Left ventricle myocardium inferior (tissue), 1 donor: ENCODE results near the gene CPNE5. TPM values are rescaled to one million over a fixed set of nuclear protein-coding genes. Genes with fewer than 3 reads are reported as not detected.

Source experiments
- DNase-seq: peaks from one replicate; pipeline ENCODE4 v3.0.0-alpha.2; 2020
- H3K27ac ChIP-seq: fragments of 200-600 bp; replicated peaks from 2 replicates; pipeline ENCODE4 v1.8.0; 2021
- H3K27me3 ChIP-seq: fragments of 200-600 bp; 2 replicates; pipeline ENCODE4 v1.8.0; 2021; ENCODE audit warnings: low read depth
- H3K36me3 ChIP-seq: fragments of 200-600 bp; 2 replicates; pipeline ENCODE4 v1.8.0; 2021
- H3K4me1 ChIP-seq: fragments of 200-600 bp; 2 replicates; pipeline ENCODE4 v1.8.0; 2021
- H3K4me3 ChIP-seq: fragments of 200-600 bp; 2 replicates; pipeline ENCODE4 v1.8.0; 2021; ENCODE audit warnings: mild to moderate bottlenecking, moderate library complexity
- H3K9me3 ChIP-seq: fragments of 200-600 bp; replicated peaks from 2 replicates; pipeline ENCODE4 v1.8.0; 2021
- intact Hi-C: fragments of 100-400 bp; cut with micrococcal nuclease; formaldehyde crosslinking; loops from one replicate; pipeline ENCODE4 v1.11.0; 2022
- total RNA-seq: library from RNA; stranded (reverse); fragmentation: NEBNext Ultra II Directional; extraction: Animal tissue kit (Norgen Biotek cat#: 25700); gene quantifications from one replicate; pipeline ENCODE4 v1.2.1, GENCODE V29; 2021
- TF ChIP-seq, protein P1 (sequence below): fragments of 200-600 bp; IDR thresholded peaks from 2 replicates; pipeline ENCODE4 v1.8.0; 2021; ENCODE audit warnings: antibody characterized with exemption, mild to moderate bottlenecking, borderline replicate concordance
- donor health status: DM: no; HTN: yes; CAD: no; lungs with severe emphysema.

The CPNE5 gene
- total RNA-seq, 1 donor from 2014 or later = 26.5 TPM

DNA sequence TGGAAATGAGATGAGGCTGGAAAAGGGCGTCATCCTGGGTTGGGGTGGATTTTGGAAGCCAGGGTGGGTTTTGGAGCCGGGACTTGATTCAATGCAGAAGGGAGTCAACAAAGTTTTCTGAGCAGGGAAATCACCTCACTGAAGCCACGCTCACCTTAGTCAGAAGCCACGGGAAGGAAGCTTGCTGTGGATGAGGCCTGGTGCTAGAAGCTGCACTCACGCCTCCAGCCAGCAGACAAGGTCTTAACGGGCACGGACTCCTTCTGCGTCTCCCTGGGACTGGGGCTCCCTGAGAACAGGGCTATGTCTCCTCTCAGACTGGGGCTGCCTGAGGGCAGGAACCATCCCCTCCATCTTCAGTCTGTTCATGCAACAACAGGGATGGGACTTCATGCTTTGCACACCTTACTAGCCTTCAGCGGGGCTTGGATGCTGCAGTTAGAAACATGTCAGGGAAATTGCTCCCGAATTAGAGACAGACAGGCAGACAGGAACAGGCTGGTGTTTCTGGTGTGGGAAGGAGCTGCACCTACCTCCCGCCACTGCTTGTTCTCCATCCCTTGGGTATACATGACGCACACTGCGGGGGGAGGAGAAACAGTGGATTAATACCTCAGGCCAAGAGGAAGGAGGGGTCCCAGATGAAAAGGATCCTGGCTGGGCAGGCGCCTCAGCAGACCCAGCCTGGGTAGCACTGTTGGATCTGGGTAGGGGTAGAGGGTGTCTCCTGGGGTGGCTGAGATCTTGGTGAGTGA, 17.5 kb downstream of the CPNE5 start:
- H3K4me1 ChIP-seq = peaks cover 59% of the 10 kb centered on the region
- H3K27ac ChIP-seq = peak overlapping the region; percentile 73
- H3K4me3 ChIP-seq = no peak overlapping the region
- TF ChIP-seq, protein P1, sequence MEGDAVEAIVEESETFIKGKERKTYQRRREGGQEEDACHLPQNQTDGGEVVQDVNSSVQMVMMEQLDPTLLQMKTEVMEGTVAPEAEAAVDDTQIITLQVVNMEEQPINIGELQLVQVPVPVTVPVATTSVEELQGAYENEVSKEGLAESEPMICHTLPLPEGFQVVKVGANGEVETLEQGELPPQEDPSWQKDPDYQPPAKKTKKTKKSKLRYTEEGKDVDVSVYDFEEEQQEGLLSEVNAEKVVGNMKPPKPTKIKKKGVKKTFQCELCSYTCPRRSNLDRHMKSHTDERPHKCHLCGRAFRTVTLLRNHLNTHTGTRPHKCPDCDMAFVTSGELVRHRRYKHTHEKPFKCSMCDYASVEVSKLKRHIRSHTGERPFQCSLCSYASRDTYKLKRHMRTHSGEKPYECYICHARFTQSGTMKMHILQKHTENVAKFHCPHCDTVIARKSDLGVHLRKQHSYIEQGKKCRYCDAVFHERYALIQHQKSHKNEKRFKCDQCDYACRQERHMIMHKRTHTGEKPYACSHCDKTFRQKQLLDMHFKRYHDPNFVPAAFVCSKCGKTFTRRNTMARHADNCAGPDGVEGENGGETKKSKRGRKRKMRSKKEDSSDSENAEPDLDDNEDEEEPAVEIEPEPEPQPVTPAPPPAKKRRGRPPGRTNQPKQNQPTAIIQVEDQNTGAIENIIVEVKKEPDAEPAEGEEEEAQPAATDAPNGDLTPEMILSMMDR = no peak
- no peaks in the 10 kb centered on the region for H3K27me3 ChIP-seq
- intact Hi-C loops = no loop called here
- no peaks in the 10 kb centered on the region for H3K9me3 ChIP-seq
- H3K36me3 ChIP-seq = no peaks in the 10 kb centered on the region
- no peak for DNase-seq

DNA sequence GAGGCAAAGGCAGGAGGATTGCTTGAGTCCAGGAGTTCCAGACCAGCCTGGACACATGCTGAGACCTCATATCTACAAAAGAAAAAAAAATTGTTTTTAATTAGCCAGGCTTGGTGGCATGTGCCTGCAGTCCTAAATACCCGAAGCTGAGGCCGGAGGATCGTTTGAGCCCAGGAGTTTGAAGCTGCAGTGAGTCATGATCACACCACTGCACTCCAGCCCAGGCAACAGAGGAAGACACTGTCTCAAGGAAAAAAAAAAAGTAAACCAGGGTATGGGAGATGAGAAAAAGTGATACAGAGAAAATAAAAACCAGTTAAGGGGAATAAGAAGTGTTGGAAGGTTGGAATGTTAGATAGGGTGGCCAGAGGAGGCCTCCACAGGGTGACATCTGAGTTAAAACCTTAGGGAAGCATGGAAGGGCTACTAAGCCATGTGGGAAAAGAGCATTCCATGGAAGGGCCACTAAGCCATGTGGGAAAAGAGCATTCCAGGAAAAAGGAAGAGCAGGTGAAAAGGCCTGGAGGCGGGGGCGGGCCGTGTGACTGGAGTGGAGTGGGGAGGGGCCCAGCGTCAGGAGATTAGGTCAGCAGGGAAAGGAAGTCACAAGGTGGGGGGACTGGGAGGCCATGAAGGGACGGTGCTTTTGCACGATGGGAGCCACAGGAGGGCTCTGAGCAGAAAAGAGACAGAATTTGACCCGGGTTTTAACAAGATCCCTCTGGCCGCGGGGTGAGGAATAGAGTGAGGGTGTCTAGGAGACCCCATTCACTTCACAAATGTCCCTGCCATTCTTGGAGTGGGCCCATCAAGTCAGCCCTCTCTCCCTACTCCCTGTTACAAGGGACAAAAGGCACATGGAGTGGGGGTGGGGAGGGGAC, 18.3 kb downstream of the CPNE5 start:
- H3K4me3 ChIP-seq = no peak overlapping the region
- no peaks in the 10 kb centered on the region for H3K27me3 ChIP-seq
- TF ChIP-seq, protein P1 = no peak
- H3K27ac ChIP-seq = no peak overlapping the region
- peaks cover 51% of the 10 kb centered on the region for H3K4me1 ChIP-seq
- no peak for DNase-seq
- no peaks in the 10 kb centered on the region for H3K9me3 ChIP-seq
- intact Hi-C loops = no loop called here
- no peaks in the 10 kb centered on the region for H3K36me3 ChIP-seq

DNA sequence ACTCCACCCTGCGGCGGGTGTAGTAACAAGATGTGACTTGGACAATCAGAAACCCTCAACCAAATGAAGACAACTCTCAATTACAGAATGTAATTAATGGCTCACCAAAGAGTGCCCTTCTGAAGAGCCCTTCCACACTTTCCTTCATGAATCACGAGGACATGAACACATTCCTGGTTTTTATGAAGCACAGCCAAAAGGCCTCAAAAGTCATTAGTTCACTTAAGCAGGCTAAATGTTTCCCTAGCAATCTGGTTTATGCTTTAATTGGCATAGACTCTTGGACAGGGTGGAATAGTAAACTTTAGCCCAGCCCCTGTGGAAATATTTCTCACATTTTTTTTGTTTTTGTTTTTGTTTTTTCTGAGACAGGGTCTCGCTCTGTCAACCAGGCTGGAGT, 20.5 kb downstream of the CPNE5 start:
- no peak overlapping the region for H3K27ac ChIP-seq
- H3K4me1 ChIP-seq = peaks cover 29% of the 10 kb centered on the region
- TF ChIP-seq, protein P1 = no peak
- H3K4me3 ChIP-seq = no peak overlapping the region
- no peaks in the 10 kb centered on the region for H3K9me3 ChIP-seq
- intact Hi-C loops = no loop called here
- no peaks in the 10 kb centered on the region for H3K36me3 ChIP-seq
- DNase-seq = no peak
- no peaks in the 10 kb centered on the region for H3K27me3 ChIP-seq

DNA sequence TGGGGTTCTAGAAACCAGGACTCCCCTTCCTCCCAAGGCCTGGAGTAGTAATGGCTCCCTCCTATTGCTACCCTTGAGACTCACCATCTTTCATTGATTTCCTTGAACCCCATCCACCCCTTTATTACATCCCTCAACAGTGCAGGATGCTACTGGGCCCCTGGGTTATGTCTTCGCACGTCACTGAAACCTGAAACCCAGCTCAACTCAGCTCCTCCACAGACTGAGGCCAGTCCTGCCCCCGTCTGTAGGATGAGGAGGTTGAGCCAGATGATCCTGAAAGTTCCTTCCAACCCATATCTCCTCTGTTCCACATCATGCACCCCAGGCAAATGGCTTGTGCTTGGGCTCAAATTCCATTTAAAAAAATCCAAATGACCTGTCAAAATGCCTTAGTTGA, 21.4 kb downstream of the CPNE5 start:
- no peaks in the 10 kb centered on the region for H3K27me3 ChIP-seq
- H3K36me3 ChIP-seq = no peaks in the 10 kb centered on the region
- intact Hi-C loops = no loop called here
- H3K9me3 ChIP-seq = no peaks in the 10 kb centered on the region
- H3K4me1 ChIP-seq = peaks cover 21% of the 10 kb centered on the region
- TF ChIP-seq, protein P1 = no peak
- no peak for DNase-seq
- no peak overlapping the region for H3K4me3 ChIP-seq
- H3K27ac ChIP-seq = no peak overlapping the region

DNA sequence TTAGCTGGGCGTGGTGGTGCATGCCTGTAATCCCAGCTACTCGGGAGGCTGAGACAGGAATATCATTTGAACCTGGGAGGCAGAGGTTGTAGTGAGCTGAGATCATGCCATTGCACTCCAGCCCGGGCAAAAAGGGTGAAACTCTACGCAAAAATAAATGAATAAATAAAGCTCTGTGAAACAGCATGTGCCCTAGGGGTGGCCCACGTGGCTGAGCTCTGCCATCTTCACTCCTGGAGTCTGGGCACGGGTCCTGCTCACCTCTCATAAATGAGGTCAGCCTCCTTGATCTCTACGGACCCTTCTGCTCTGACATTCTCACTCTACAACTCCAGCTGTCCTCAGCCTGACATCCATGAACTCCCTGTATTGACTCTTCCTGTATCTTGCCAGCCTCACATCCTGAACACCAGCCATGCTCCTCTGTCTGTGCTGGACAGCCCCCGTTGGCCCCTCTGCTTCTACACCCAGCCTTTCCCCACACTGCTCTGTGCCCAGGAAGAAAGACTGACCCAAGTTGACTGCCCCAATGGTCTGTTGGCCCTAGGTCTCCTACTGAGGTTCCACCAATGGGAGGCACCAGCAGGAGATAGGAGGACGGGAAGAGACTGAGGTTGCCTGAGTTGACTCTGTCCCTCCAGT, 21.9 kb downstream of the CPNE5 start:
- Histone ChIP-seq H3K27me3 (no peaks in the 10 kb centered on the region), H3K36me3 (no peaks in the 10 kb centered on the region), H3K4me1 (peaks cover 16% of the 10 kb centered on the region), H3K9me3 (no peaks in the 10 kb centered on the region), H3K4me3 (no peak overlapping the region), H3K27ac (no peak overlapping the region)
- intact Hi-C loops = no loop called here
- TF ChIP-seq, protein P1 = no peak
- DNase-seq = no peak
